GM21447 (cell line): ENCODE measurements around the gene CIBAR2.
"Not testable (repeated sequence)": the region's sequence is repeated elsewhere in the genome, so short reads cannot be mapped to it uniquely, and the experiment has no call there.

ENCODE experiments used
- ATAC-seq: cut with Tn5 transposase; IDR thresholded peaks from one replicate; pipeline ENCODE4 v1.9.1; 2021; ENCODE audit not compliant: unreplicated experiment

The CIBAR2 gene

DNA sequence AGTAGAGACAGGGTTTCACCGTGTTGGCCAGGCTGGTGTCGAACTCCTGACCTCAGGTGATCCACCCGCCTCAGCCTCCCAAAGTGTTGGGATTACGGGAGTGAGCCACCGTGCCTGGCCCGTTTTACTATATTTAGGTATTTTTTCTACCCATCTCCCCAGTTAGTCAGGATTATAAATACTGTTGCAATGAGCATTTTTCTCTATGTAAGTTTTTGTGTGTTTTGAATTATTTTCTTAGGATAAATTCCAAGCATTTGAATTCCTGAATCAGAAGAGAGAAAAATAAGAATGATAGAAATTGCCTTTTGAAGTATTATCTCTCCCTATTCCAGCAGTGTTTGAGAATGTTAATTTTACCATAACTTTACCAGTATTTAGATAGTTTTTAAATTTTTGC lies 48.1 kb downstream of the CIBAR2 start:
- ATAC-seq: no peak

DNA sequence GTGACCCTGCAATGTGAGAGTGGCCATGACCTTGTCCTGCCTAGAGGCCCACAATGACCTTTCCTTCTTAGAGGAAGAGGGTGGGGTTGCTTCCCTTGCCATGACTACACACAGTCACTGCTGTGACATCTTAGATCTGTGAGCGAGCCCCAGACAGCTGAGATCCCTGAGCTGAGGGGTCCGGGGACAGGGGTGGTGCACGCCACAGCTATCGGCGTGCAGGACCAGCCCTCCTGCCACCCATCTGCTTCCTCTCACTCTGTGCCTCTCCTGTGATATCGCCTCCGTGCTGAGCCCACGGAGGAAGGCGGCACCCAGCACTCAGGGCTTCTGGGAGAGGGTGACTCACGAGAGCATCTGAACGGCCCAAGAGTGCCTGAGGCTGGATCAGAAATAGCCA lies 49.4 kb downstream of the CIBAR2 start:
- ATAC-seq: no peak

DNA sequence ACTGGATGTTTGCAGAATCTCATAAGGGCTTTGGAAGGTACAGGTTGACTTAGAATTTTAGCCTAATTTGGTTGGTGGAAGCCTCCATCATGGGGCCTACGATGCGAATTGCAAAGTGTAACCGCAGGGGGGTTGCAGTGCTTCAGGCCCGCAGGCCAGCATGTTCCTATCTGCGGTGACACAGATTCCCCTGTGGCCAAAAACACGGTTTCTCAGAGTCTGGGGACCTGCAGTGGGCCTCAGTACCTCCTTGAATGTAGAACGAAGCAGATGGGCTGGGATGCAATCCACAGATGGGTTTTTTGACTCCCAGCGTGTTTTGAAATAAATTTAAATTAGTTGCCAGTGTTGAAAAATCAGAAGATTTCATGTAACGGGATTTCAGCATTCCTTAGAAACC lies 49.9 kb downstream of the CIBAR2 start:
- ATAC-seq: no peak

DNA sequence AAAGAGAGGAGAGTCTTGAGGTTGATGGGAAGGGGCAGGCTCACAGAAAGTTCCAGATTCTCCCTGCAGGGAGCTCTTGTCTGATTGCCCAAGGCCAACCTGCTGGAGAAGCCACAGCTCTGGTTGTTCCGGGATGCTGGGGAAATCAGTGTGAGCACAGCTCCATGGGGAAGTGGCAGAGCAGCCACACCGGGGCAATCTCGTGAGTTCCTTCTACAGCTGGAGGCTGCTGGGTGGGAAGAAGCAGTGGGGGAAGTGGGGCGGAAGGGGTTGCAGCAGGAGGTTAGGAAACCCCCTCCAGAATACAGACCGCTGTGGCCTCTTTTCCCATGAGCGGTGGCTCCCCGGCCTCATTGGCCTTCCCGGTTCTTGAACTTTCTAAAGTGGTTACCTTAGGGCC lies 50.7 kb downstream of the CIBAR2 start:
- ATAC-seq: no peak

DNA sequence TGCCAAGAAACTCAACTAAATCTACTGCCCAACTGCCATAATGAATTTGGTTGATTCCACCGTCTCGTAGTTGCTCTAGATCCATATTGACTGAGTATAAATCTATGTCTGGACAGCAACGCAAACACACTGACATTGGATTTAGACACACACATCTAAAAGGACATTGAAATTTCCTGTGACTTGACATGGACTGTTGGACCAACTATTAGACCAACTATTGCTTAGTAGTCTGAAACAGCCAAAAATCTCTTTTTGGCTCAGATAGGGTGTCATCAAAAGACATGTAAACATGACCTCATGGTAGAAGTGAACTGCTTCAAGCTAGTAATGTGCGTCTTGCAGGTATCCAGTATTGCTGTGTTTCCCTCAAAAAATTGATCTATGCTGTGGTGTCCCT lies 53.4 kb downstream of the CIBAR2 start:
- no peak for ATAC-seq

DNA sequence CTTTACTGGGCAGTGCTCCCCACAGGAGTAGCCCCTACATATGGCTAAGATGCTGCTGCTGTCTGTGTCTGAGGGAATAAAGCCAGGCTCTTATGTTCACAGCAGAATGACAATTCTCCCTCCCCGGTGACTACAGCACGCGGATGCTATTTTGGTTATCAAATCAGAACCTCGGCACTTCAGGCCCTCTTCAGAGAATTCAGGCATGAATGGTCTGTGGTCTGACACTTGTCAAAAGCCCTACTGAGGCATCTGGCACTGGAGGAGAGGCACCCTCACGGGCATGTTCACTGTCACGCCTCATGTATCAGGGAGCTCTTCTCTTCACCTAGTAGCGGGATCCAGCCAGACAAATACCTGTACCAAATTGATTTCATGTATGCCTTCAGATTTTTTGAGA lies 54.3 kb downstream of the CIBAR2 start:
- no peak for ATAC-seq

DNA sequence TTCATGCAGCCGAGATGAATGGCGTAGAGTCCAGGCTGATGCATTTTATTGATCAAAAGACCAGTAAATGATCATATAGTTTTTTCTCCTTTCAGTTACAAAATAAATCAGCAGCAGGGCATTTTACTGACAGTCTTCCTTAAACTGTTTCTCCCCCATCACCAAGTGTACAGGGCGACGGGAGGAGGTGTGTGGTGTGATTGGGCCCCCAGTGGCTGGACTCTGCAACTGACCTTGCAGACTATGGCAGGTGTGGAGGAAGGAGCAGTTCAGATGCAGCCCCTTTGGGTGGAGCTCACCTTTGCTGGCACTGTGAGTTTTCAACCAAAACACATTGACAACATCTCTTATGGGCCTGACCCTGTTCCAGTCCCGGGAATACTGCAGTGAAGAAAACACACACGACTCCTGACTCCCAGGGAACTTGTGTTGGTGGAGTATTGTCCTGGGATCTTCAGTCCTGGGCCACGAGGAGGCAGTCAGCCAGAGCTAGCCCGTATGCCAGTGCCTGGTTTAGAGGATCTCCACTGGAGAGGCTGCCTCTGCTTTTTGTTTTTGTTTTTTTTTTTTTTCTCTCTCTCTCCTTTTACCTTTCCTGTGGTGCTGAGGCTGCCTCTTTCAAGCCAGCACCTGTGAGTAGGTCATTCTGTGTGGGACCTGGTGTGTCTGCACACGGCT lies 54.9 kb downstream of the CIBAR2 start:
- ATAC-seq: no peak

DNA sequence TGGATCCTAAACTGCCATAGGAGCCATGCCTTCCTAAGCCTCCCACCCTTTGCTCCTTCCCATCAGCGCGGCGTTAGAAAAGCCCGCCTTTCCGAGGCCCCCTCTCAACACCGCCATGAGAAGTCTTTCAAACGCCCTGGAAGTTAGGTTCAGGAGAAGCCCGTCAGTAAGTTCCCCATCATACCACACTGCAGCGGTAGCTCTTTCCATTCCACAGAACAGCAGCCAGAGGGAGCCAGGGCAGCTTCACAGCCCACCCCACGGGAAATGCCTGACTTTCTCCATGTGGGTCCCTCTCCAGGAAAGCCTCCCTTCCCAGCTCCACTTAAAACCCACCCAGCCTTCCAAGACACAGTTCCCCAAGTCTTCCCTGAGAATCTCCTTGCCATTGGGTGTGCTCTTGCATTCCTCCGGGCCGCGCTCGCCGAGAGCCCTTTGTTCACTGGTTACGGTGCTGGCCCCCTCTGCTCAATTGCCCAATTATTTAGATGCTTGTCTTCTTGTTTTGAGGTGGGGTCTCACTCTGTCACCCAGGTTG lies 56.0 kb downstream of the CIBAR2 start:
- ATAC-seq: no peak

DNA sequence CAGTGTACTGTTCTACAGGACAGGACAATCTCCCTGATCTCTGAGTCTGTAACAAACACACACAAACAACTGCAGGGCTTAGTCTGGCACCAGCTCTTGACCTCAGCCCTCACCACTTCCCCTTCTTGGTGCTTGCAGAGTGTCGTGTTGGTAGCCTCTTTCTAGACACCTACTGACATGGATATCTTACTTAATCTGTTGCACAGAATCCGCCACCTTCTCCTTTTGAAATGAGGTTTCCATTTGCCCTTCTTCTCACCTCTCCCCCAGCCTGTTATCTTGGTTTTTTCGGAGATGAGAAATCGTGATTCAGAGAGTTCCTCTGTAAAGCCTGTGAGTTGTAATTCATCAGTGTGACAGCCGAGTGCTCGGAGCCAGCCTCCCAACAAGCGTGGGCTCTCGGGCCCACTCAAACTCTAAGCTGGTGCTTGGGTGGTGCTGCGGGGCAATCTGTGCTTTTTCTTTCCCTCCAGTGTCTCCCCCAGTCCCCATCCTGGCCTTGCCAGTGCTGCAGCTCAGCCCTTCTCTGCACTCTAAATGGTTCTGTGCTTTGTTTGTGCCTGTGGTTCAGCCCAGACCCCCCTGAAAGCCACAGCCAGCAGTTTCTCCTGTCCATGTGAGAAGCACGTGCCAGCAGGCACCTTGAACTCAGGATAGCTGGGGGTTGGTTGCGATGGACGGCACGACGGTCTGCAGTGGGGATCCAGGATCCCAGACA lies 56.6 kb downstream of the CIBAR2 start:
- peak; percentile 93 for ATAC-seq

DNA sequence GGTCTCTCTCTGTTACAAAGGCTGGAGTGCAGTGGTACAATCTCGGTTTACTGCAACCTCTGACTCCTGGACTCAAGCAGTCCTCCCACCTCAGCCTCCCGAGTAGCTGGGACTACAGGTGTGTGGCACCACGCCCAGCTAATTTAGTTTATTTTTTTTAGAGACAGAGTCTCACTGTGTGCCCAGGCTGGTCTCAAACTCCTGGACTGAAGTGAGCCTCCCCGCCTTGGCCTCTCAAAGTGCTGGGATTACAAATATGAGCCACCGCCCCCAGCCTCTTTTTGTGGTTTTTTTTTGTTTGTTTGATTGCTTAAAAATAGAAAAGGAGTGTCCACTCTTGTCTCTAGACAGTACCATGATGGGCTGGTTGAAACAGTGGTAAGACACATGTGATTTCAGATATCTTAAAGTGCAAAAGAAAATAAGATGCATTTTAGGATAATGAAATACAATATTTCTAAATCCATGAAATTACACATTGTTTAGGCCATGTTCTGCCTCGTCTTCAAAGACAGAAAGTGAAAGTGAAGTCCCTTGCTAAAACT lies 57.3 kb downstream of the CIBAR2 start:
- ATAC-seq: no peak

DNA sequence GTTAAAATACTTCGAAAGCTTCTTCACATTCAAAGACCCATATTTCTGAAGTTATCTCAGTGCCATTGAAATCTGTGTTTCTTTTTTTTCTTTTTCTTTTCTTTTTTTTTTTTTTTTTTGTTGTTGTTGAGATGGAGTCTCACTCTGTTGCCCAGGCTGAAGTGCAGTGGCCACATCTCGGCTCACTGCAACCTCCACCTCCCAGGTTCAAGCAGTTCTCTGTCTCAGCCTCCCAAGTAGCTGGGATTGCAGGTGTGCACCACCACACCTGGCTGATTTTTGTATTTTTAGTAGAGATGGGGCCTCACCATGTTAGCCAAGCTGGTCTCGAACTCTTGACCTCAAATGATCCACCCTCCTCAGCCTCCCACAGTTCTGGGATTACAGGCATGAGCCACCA lies 58.0 kb downstream of the CIBAR2 start:
- not testable (repeated sequence) for ATAC-seq

DNA sequence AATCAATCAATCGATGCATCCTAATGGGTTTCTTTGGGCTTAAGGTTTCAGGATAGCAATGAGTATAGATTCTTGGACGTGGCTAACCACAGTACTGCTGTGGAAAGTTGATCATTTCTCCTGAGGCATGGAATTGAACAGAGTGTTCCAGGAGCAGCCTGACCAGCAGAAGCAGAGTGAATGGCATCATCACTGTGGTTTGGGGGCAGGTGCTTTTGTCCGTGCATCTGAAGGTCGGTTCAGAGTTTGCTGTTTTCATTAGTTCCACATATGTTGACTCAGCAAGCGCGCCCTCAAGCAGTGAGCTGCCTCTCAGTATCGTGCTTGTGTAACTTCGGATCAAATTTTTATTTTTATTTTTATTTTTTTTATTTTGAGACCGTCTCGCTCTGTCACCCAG lies 59.7 kb downstream of the CIBAR2 start:
- no peak for ATAC-seq

DNA sequence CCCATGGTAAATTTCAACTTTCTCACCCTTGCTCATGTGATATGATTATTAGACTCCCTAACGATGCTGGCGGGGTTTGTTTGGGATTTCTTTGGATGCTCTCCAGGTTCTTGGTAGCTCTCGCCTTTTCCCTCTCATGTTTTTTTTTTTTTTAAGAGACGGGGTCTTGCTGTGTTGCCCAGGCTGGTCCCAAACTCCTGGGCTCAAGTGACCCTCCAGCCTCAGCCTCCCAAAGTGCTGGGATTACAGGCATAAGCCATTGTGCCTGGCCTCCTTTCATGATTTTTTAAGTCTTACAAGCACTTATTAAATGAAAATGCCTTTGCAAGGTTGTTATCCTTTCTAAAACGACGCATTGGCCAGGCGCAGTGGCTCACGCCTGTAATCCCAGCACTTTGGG lies 60.6 kb downstream of the CIBAR2 start:
- ATAC-seq: no peak

DNA sequence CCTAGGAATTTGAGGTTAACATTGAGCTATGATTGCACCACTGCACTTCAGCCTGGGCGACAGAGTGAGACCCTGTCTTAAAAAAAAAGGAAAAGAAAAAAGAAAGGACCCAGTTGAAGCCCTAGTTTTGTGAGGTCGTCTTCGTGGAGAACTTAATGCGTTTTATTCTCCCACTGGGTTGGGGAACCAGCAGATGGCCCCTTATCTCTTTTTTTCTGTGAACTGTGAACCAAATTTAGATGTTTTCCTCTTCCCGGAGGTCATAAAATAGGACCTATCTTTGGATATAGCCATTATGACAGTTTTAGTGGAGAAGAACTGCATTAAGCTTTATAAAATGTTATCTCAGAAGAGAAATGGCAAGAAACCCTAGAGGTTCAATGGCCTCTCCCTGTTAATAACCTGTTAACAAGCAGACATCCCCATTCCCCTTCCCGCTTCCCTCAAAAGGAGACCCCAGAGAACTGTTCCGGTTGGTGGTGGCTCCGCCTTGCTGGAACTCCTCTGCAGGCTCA lies 61.1 kb downstream of the CIBAR2 start:
- no peak for ATAC-seq

DNA sequence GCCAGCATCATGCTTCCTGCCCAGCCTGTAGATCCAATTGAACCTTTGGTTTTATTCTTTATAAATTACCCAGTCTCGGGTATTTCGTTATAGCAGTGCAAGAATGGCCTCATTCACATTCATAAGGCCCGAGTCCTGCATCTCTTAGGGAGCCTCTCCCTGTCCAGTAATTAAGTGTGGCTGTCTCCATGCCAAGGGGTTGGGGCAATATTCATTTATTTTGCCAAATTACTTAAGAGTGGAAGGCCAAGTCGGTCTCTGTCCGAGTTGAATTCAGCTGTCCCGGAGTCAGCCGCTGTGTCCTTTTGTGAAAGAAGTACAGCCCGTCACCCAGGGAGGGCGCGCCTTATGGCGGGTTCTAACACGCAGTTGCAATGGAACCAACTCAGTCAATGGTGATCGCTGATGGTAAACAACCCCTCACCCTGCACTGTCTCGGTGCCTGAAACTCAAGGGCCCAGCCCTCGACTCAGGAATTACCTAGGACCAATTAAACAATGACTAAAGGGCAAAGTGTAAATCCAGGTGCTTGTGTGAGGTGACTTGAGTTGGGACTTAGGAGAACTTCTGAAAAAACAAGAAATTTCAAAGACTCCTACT lies 62.5 kb downstream of the CIBAR2 start:
- ATAC-seq: no peak

DNA sequence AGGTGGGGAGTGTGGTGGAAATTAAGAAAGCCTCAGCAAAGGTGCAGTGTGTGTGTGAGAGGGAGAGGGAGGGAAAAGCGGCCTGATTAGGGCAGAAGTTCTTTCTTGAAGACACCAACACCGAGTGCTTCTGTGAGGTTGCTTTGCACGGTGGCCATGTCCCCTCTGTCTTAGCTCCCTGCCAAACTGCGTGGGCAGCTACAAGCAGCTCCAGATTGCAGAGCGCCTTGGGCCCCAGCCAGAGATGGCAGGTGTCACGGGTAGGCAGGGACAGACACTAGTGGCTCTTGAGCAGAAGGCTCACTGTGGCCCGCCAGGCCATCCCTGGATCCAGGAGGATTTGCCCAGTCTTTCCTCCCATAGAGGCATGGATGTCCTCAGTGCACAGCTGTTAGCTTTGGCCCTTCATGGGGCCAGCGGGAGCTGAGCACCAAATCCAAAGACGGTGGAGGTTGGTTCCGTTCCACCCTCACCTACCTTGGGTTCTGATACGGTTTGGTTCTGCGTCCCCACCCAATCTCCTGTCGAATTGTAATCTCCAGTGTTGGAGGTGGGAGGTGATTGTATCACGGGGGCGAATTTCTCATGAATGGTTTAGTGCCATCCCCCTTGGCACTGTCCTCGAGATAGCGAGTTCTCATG lies 63.2 kb downstream of the CIBAR2 start:
- no peak for ATAC-seq
